OCI-LY3 (cell line): ENCODE data around the gene SELENOO.
A peak's percentile ranks its signal among the peaks of the same experiment; 100 is the strongest.

Source experiments
- EZH2phosphoT487 ChIP-seq: fragments of 200-600 bp; shearing (Covaris generic); IDR thresholded peaks from 2 replicates; pipeline ENCODE4 v1.6.1; 2018; ENCODE audit warnings: antibody characterized with exemption, mixed run types, low read depth
- TF ChIP-seq, protein P1 (sequence below): fragments of 200-600, 300-600 bp; sonication (generic); IDR thresholded peaks from 2 replicates; pipeline ENCODE4 v1.5.1; 2014; ENCODE audit warnings: antibody characterized with exemption, low read length, low read depth

DNA sequence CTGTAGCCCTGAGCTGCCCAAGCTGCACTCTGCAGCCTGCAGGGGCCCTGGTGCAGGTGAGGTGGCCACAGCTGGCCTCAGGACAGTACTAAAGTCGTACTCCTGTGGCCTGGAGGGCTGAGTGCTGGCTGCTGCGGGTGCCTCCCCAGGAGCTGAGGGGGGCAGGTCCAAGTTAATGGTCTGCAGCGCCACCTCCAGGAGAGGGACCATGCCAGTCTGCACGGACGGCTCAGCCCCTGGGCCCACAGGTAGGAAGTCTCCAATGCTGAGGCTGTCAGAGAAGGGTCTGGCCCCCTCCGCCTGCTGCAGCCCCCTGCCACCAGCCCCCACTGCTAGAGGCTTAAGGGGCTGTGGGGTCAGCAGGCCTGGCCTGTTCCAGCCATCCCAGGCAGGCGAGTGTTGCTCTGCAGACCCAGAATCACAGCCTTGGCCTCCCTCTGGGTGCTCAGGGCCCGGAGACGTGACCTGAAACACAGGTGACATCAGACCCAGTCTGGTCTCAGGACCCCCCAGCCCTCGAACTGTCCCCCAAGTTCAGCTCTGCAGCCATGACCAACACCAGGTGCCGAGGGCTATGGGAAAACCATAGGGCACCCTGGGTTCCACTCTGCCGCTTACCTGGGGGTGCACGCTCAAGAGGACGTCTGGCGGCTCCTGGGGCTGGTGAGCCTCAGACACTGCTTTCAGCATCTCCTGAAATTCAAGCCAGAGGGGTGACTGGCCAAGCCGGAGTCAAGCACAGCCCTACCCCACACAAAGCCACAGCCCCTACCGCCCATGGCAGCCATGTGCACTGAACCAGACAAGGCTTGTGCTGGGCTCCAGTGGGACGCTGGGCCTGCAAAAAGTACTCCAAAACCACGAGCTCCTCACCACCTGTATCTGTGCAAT lies 20.8 kb downstream of the SELENOO start:
- TF ChIP-seq, protein P1, sequence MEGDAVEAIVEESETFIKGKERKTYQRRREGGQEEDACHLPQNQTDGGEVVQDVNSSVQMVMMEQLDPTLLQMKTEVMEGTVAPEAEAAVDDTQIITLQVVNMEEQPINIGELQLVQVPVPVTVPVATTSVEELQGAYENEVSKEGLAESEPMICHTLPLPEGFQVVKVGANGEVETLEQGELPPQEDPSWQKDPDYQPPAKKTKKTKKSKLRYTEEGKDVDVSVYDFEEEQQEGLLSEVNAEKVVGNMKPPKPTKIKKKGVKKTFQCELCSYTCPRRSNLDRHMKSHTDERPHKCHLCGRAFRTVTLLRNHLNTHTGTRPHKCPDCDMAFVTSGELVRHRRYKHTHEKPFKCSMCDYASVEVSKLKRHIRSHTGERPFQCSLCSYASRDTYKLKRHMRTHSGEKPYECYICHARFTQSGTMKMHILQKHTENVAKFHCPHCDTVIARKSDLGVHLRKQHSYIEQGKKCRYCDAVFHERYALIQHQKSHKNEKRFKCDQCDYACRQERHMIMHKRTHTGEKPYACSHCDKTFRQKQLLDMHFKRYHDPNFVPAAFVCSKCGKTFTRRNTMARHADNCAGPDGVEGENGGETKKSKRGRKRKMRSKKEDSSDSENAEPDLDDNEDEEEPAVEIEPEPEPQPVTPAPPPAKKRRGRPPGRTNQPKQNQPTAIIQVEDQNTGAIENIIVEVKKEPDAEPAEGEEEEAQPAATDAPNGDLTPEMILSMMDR, result 0 out of 2 replicates have a peak, but pooled peaks have one; percentile 5
- no peak for TF ChIP-seq EZH2phosphoT487
